ENCODE results near the gene CEP57L1.
"Not testable (repeated sequence)": the region's sequence is repeated elsewhere in the genome, so short reads cannot be mapped to it uniquely, and the experiment has no call there.

DNA sequence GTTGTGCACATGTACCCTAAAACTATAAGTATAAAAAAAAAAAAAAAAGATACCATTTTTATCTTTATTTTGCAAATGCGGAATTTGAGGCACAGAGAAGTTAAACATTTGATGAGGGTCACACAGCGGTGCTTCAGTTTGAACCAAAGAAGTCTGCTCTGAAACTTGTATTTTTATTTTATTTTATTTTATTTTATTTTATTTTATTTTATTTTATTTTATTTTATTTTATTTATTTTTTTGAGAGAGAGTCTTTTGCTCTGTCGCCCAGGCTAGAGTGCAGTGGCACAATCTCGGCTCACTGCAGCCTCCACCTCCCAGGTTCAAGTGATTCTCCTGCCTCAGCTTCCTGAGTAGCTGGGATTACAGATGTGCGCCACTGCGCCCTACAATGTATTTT lies 41.2 kb downstream of the CEP57L1 start:
- not testable (repeated sequence) for TF ChIP-seq POLR2A, EP300, POLR2AphosphoS5 (IDR thresholded peaks at IDR 0.05)
- TF ChIP-seq, protein P1, sequence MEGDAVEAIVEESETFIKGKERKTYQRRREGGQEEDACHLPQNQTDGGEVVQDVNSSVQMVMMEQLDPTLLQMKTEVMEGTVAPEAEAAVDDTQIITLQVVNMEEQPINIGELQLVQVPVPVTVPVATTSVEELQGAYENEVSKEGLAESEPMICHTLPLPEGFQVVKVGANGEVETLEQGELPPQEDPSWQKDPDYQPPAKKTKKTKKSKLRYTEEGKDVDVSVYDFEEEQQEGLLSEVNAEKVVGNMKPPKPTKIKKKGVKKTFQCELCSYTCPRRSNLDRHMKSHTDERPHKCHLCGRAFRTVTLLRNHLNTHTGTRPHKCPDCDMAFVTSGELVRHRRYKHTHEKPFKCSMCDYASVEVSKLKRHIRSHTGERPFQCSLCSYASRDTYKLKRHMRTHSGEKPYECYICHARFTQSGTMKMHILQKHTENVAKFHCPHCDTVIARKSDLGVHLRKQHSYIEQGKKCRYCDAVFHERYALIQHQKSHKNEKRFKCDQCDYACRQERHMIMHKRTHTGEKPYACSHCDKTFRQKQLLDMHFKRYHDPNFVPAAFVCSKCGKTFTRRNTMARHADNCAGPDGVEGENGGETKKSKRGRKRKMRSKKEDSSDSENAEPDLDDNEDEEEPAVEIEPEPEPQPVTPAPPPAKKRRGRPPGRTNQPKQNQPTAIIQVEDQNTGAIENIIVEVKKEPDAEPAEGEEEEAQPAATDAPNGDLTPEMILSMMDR (IDR thresholded peaks at IDR 0.05): not testable (repeated sequence)

Data from suprapubic skin (tissue), 4 donors.